ENCODE results near the gene SCG3. TPM values are rescaled to one million over a fixed set of nuclear protein-coding genes. Genes with fewer than 3 reads are reported as not detected.

SCG3 gene
- polyA plus RNA-seq, 4 donors: 0.09 to 0.57 (median 0.43) TPM

- no peak for DNase-seq (ENCODE audit: low read depth in 4 of 4, low spot score in 3 of 4)
These were observed 3.9 kb upstream of the SCG3 start for GRCh38 chr15:51677452-51677851.

DNA sequence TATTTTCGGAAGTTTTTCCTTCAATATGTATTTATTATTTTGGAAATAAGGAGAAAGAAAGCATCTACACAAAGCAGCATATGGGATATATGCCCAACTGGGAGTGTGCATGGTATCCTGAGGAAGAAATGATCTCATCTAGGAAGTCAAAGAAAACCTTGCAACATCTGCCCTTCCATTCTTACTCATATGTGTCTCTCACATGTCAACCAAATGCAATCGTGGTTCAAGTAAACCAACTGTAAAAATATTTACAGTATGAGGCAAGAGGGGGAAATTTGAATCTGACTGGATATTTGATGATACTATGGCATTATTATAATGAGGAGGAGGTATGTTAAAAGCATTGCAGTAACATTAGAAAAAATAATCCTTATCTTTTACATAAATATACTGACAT, 3.2 kb upstream of the SCG3 start:
- no peak for DNase-seq (ENCODE audit: low read depth in 4 of 4, low spot score in 3 of 4)

GRCh38 chr15:51680321-51680720, 982 bp upstream of the SCG3 start:
- no peak for DNase-seq (ENCODE audit: low read depth in 4 of 4, low spot score in 3 of 4)

- DNase-seq (ENCODE audit: low read depth in 4 of 4, low spot score in 3 of 4): no peak
These were observed 6.3 kb downstream of the SCG3 start for GRCh38 chr15:51687565-51687964.

- DNase-seq (ENCODE audit: low read depth in 4 of 4, low spot score in 3 of 4): no peak
These were observed 7.6 kb downstream of the SCG3 start for GRCh38 chr15:51688863-51689262.

DNA sequence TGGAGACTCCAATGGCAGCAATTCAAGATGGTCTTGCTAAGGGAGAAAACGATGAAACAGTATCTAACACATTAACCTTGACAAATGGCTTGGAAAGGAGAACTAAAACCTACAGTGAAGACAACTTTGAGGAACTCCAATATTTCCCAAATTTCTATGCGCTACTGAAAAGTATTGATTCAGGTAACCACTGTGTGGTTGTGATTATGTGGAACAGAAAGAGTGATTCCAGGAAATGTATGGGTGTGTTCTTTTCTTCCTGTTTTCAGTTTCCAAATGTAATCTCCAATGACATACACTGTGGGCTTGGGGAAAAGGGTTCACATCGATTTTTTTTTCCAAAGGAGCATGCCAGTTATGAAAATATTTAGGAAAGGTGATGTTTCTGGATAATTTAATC, 10.9 kb downstream of the SCG3 start:
- no peak for DNase-seq (ENCODE audit: low read depth in 4 of 4, low spot score in 3 of 4)

DNA sequence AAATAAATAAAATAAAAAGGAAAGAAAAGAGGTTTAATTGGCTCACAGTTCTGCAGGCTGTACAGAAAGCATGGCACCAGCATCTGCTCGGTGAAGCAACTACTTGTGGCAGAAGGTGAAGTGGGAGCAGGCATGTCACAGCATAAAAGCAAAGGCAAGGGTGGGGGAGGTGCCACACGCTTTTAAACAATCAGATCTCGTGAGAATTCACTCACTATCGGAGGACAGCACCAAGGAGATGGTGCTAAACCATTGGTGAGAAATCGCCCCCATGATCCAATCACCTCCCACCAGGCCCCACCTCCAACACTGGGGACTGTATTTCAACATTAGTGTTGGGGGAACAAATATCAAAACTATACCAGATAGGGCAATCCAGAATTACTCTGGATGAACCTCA, 15.3 kb downstream of the SCG3 start:
- no peak for DNase-seq (ENCODE audit: low read depth in 4 of 4, low spot score in 3 of 4)

GRCh38 chr15:51697163-51697562, 15.9 kb downstream of the SCG3 start:
- no peak for DNase-seq (ENCODE audit: low read depth in 4 of 4, low spot score in 3 of 4)

DNA sequence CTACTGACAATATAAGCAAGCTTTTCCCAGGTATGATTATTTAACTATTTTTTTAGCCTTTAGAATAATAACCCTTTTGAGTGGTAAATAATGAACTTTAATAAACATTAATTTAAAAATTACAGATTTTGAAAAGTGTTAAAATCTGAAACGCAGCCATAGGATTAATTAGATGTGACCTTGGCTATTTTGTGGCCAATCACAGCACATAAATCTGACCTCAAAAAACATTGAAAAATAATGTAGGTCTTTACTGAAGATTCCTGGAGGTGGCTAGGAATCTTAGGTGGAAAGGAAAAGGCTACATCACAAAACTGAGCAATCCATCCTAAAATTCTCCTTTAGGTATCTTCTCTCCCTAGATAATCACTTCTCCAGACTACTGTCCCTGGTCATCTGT, 18.1 kb downstream of the SCG3 start:
- DNase-seq (ENCODE audit: low read depth in 4 of 4, low spot score in 3 of 4): no peak

- DNase-seq (ENCODE audit: low read depth in 4 of 4, low spot score in 3 of 4): no peak
These were observed 21.4 kb downstream of the SCG3 start for GRCh38 chr15:51702710-51703109.

GRCh38 chr15:51706291-51706690, 25.0 kb downstream of the SCG3 start:
- no peak for DNase-seq (ENCODE audit: low read depth in 4 of 4, low spot score in 3 of 4)

GRCh38 chr15:51706926-51707608, 25.8 kb downstream of the SCG3 start:
- DNase-seq (ENCODE audit: low read depth in 4 of 4, low spot score in 3 of 4): no peak

GRCh38 chr15:51708013-51708412, 26.7 kb downstream of the SCG3 start:
- no peak for DNase-seq (ENCODE audit: low read depth in 4 of 4, low spot score in 3 of 4)

GRCh38 chr15:51709031-51709430, 27.7 kb downstream of the SCG3 start:
- DNase-seq (ENCODE audit: low read depth in 4 of 4, low spot score in 3 of 4): no peak

GRCh38 chr15:51714162-51714561, 32.9 kb downstream of the SCG3 start:
- no peak for DNase-seq (ENCODE audit: low read depth in 4 of 4, low spot score in 3 of 4)

DNA sequence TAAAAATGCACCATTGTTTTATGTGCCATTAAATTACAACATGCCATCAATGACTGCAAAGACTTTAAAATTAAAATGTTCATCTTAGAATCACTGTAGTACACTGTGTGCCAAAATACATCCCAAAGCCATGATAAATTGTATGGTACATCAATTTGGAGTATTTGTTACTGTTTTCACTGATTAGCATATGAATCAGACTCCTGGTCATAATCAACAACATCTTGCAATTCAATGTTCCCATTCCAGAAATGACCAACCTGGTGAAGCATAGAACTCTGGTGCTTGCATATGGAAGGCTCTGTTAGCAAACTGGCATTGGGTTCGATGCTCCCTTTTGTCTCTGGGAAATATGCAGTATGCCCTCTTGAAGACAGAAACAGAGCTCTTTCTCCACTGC, 33.6 kb downstream of the SCG3 start:
- no peak for DNase-seq (ENCODE audit: low read depth in 4 of 4, low spot score in 3 of 4)

DNA sequence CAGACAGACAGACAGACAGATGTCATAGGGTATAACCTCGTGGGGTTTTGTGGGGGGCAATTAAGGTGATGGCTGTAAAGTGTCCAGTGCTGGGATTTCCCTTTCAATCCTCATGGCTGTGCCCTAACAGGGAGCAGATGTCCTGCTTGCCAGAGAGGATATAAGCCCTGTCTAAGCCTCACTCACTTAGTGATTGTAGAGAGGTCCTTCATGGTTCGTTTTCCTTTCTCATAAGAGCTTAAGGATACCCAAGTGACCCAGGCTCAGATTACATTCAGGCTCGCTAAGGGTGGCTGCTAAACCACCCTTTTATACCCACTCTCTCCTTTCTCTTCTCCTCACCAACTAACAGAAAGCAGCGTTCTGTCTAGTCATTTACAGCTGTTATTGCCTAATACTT, 36.9 kb downstream of the SCG3 start:
- DNase-seq (ENCODE audit: low read depth in 4 of 4, low spot score in 3 of 4): no peak

- DNase-seq (ENCODE audit: low read depth in 4 of 4, low spot score in 3 of 4): no peak
These were observed 37.4 kb downstream of the SCG3 start for GRCh38 chr15:51718746-51719145.

- DNase-seq (ENCODE audit: low read depth in 4 of 4, low spot score in 3 of 4): no peak
These were observed 39.1 kb downstream of the SCG3 start for GRCh38 chr15:51720201-51720995.

- DNase-seq (ENCODE audit: low read depth in 4 of 4, low spot score in 3 of 4): no peak
These were observed 40.1 kb downstream of the SCG3 start for GRCh38 chr15:51721199-51721960.

DNA sequence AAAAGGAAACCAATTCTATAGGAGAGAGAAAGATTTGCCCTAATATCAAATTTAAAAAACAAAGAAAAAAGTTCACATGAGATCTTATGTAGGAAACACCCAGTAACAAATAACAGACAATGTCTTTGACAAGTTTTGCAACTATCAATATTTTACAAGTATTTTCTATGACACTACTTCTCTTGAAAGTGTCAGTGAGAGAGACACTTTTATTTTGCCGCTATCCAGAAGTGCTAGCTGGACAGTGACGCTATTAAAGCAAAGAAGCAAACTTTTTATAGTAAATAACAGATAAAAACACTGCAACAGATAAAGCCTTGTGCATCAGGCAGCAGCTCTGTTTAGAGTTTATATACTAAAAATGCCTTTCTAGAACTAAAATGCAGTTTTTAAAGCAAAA, 42.9 kb downstream of the SCG3 start:
- DNase-seq (ENCODE audit: low read depth in 4 of 4, low spot score in 3 of 4): no peak

DNA sequence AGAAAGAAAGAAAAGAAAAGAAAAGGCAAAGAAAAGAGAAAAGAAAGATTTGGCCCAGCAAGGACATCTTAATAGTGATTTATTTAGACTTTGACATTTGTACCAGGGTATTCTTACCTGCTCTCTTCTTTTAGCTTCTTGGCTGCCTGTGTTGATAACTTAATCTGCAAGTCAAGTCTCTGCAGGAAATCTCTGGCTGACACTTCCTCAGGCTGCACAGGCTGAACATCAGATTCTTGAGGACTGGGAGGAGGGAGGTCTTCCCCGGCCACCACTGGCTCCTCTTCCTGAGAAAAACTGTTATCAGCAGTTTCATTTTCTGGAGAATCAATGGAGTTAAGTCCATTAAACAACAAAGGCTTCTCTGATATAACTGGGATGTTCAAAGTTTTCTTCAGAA, 43.4 kb downstream of the SCG3 start:
- DNase-seq (ENCODE audit: low read depth in 4 of 4, low spot score in 3 of 4): no peak

Data from left renal pelvis (tissue), 4 donors.